ENCODE results near the gene GARS1. TPM values are rescaled to one million over a fixed set of nuclear protein-coding genes. Genes with fewer than 3 reads are reported as not detected.

GARS1 gene
- total and polyA plus RNA-seq, 9 donors = 35.0 to 253 (median 55.3) TPM

GRCh38 chr7:30665449-30665848, 70.8 kb downstream of the GARS1 start:
- H3K27ac ChIP-seq = no peak overlapping the region
- TF ChIP-seq EP300 (IDR thresholded peaks at IDR 0.05) = no peak
- TF ChIP-seq CTCF (IDR thresholded peaks at IDR 0.05) = no peak
- no peak for TF ChIP-seq POLR2A (IDR thresholded peaks at IDR 0.05)
- no peaks in the 10 kb centered on the region for H3K36me3 ChIP-seq
- H3K27me3 ChIP-seq = no peaks in the 10 kb centered on the region
- no peak overlapping the region for H3K4me3 ChIP-seq
- no peak for DNase-seq
- no peaks in the 10 kb centered on the region for H3K9me3 ChIP-seq
- 72 to 84% (median 77%) methylated on average over 11 of the region's 11 CpGs for WGBS, 3 donors
- intact Hi-C loops (cut with DNase I) = no loop called here
- H3K4me1 ChIP-seq (ENCODE audit: insufficient read depth) = no peaks in the 10 kb centered on the region

GRCh38 chr7:30667172-30667571, 72.5 kb downstream of the GARS1 start:
- Histone ChIP-seq H3K4me1 (ENCODE audit: insufficient read depth) (no peaks in the 10 kb centered on the region), H3K9me3 (no peaks in the 10 kb centered on the region), H3K27ac (no peak overlapping the region), H3K4me3 (no peak overlapping the region), H3K36me3 (no peaks in the 10 kb centered on the region), H3K27me3 (no peaks in the 10 kb centered on the region)
- no peak for DNase-seq
- intact Hi-C loops (cut with DNase I) = no loop called here
- no peak for TF ChIP-seq CTCF (IDR thresholded peaks at IDR 0.05)
- no peak for TF ChIP-seq EP300 (IDR thresholded peaks at IDR 0.05)
- TF ChIP-seq POLR2A (IDR thresholded peaks at IDR 0.05) = no peak
- WGBS, 3 donors = 66 to 77% (median 76%) methylated on average over 3 of the region's 3 CpGs

- TF ChIP-seq POLR2A (IDR thresholded peaks at IDR 0.05) (no peak), EP300 (IDR thresholded peaks at IDR 0.05) (no peak), CTCF (IDR thresholded peaks at IDR 0.05) (no peak)
- intact Hi-C loops (cut with DNase I) = no loop called here
- no peak for DNase-seq
These were observed 73.4 kb downstream of the GARS1 start for GRCh38 chr7:30668102-30668501.

GRCh38 chr7:30671793-30672465, 77.3 kb downstream of the GARS1 start:
- intact Hi-C loops (cut with DNase I) = no loop called here
- H3K4me3 ChIP-seq = no peak overlapping the region
- TF ChIP-seq EP300 (IDR thresholded peaks at IDR 0.05) = no peak
- no peak for TF ChIP-seq CTCF (IDR thresholded peaks at IDR 0.05)
- no peak for TF ChIP-seq POLR2A (IDR thresholded peaks at IDR 0.05)
- no peak overlapping the region for H3K27ac ChIP-seq
- no peaks in the 10 kb centered on the region for H3K36me3 ChIP-seq
- no peaks in the 10 kb centered on the region for H3K9me3 ChIP-seq
- H3K27me3 ChIP-seq = no peaks in the 10 kb centered on the region
- 0 to 5% (median 3%) methylated on average over 6 of the region's 6 CpGs for WGBS, 3 donors
- peak in 4 of 5 donors; percentile 20 to 71 (median 42) for DNase-seq
- H3K4me1 ChIP-seq (ENCODE audit: insufficient read depth) = no peaks in the 10 kb centered on the region

More at GRCh38 chr7:30668102-30668501, 73.4 kb downstream of the GARS1 start:
- H3K4me1 ChIP-seq (ENCODE audit: insufficient read depth) = no peaks in the 10 kb centered on the region
- no peak overlapping the region for H3K4me3 ChIP-seq
- no peaks in the 10 kb centered on the region for H3K9me3 ChIP-seq
- H3K36me3 ChIP-seq = no peaks in the 10 kb centered on the region
- H3K27ac ChIP-seq = no peak overlapping the region
- WGBS, 3 donors = 30 to 47% (median 31%) methylated on average over 4 of the region's 4 CpGs
- no peaks in the 10 kb centered on the region for H3K27me3 ChIP-seq

Measured in ovary (tissue), 9 donors.